ENCODE results near the gene SLC22A23. TPM values are rescaled to one million over a fixed set of nuclear protein-coding genes. Genes with fewer than 3 reads are reported as not detected.

The SLC22A23 gene
- total and polyA plus RNA-seq, 2 experiments from 2014 or later, result 6.1 to 38.3 TPM

GRCh38 chr6:3328796-3329195 is 128.1 kb downstream of the SLC22A23 start (continued):
- TF ChIP-seq ZNF462 (CRISPR knock-in tag; IDR thresholded peaks at IDR 0.05) (no peak), NANOG (IDR thresholded peaks at IDR 0.05; ENCODE audit: borderline replicate concordance) (no peak), ETS1 (IDR thresholded peaks at IDR 0.05) (no peak), STAT1 (IDR thresholded peaks at IDR 0.05; ENCODE audit: unreplicated experiment) (no peak), CREB1 (CRISPR knock-in tag; IDR thresholded peaks at IDR 0.05; ENCODE audit: low read depth) (no peak), POLR2AphosphoS5 (IDR thresholded peaks at IDR 0.05; ENCODE audit: low read depth) (no peak), EZH2 (IDR thresholded peaks at IDR 0.05; ENCODE audit: low read depth, unreplicated experiment) (no peak), JUNB (IDR thresholded peaks at IDR 0.05; ENCODE audit: unreplicated experiment) (no peak), CTCF (conservative IDR thresholded peaks at IDR 0.05; ENCODE audit: low read depth in 2 of 2) (no peak), EZH2phosphoT487 (IDR thresholded peaks at IDR 0.05; ENCODE audit: unreplicated experiment) (no peak), ZNF114 (CRISPR knock-in tag; IDR thresholded peaks at IDR 0.05) (no peak)
